ENCODE data around the gene FAM110C. TPM values are rescaled to one million over a fixed set of nuclear protein-coding genes. Genes with fewer than 3 reads are reported as not detected.

FAM110C gene
- polyA plus RNA-seq, 1 of the 3 experiments (the other 2 are of a cell fraction): not detected

DNA sequence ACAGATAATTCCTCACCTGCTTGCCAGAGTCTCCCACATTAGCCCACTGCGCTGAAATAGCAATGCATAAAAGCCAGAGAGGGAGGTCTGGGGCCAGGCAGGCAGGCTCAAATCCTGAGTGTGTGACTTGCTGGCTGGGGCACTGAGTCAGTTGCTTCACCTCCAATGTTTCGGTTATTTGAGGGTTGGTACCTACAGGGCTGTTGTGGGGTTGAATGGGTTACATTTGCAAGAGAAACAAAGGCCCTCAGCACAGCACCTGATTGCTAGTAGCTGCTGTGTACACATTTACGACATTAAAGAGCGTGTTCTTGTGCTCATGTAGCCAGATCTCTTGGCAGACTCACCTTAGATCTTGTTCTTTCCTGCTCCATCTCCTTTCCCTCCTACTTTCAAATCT lies 34.1 kb upstream of the FAM110C start:
- no peak overlapping the region for H3K9ac ChIP-seq

DNA sequence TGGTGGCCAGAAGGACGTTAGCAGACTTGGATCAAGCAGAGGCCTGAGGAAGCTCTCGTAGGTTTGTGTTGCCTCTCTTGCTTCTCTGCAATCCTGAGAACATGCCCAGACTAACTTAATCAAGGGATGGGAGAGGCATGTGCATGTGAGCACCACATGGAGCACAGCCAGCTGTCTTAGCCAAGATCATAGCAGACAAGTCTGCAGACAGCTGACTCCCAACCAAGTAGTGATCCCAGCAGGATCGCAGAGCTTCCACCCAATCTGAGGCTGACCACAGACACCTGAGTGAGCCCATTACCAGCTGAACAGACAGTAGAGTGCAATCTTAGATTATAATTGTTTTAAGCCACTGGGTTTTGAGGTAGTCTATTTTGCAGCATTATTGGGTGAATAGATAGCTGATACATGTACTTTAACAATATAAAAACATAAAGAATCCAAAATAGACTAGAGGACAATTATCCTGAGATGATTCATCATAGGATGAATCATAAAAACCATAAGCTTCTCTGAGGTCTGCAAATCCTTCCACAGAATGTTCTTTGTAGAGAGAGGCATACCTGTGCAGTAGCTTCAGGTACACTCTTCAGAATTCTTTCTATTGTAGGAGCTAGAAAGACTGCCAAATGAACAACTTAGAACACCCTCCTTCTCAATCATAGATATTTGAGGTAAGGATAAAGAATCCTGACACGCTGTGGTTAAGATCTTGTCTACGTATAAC lies 25.2 kb upstream of the FAM110C start:
- CTCF ChIA-PET: interaction anchor here (0.6 to 1.4 kb wide), 3 partner anchors 30 to 560 kb away, joined by 3 read pairs; no protein-coding TSS in a partner anchor
- no peak overlapping the region for H3K4me3 ChIP-seq (ENCODE audit: low read depth in 2 of 2, low read length in 1 of 2)
- no peak overlapping the region for H3K9ac ChIP-seq
- H3K9me2 ChIP-seq: no peaks in the 10 kb centered on the region
- POLR2A ChIA-PET: no interaction called here
- no peaks in the 10 kb centered on the region for H4K20me1 ChIP-seq (ENCODE audit: insufficient read depth)
- H3K36me3 ChIP-seq (replicated peaks in 1 of 2; ENCODE audit: control insufficient read depth in 1 of 2, insufficient read depth in 2 of 2, low read length in 1 of 2): no peaks in the 10 kb centered on the region
- H3K9me3 ChIP-seq: no peaks in the 10 kb centered on the region
- no peak overlapping the region for H3K4me2 ChIP-seq
- no peak overlapping the region for H3K27ac ChIP-seq (ENCODE audit: low read depth in 2 of 2, low read length in 1 of 2)
- H3K27me3 ChIP-seq (ENCODE audit: insufficient read depth): no peaks in the 10 kb centered on the region
- no peaks in the 10 kb centered on the region for H3K79me2 ChIP-seq (ENCODE audit: insufficient read depth)
- H2AFZ ChIP-seq (ENCODE audit: low read depth): no peak overlapping the region
- WGBS (ENCODE audit: low lambda C conversion rate): 14% methylated on average over 5 of the region's 5 CpGs
- no peaks in the 10 kb centered on the region for H3F3A ChIP-seq (replicated peaks; ENCODE audit: insufficient read depth)
- H3K4me1 ChIP-seq (ENCODE audit: control insufficient read depth in 1 of 2, insufficient read depth in 2 of 2, low read depth in 1 of 2, low read length in 1 of 2): no peaks in the 10 kb centered on the region
- no peak for DNase-seq
- TF ChIP-seq FOXM1 (IDR thresholded peaks at IDR 0.05; ENCODE audit: low read depth): no peak
- no peak for TF ChIP-seq YY1 (IDR thresholded peaks at IDR 0.05; ENCODE audit: low read depth)
- TF ChIP-seq FOXJ3 (CRISPR knock-in tag; IDR thresholded peaks at IDR 0.05): no peak
- TF ChIP-seq MXI1 (IDR thresholded peaks at IDR 0.05; ENCODE audit: low read depth, low read length): no peak
- TF ChIP-seq RFX5 (IDR thresholded peaks at IDR 0.05; ENCODE audit: low read length): no peak
- no peak for TF ChIP-seq TAF1 (IDR thresholded peaks at IDR 0.05; ENCODE audit: borderline replicate concordance, low read depth, low read length)
- no peak for TF ChIP-seq TCF12 (IDR thresholded peaks at IDR 0.05)
- TF ChIP-seq, protein P1, sequence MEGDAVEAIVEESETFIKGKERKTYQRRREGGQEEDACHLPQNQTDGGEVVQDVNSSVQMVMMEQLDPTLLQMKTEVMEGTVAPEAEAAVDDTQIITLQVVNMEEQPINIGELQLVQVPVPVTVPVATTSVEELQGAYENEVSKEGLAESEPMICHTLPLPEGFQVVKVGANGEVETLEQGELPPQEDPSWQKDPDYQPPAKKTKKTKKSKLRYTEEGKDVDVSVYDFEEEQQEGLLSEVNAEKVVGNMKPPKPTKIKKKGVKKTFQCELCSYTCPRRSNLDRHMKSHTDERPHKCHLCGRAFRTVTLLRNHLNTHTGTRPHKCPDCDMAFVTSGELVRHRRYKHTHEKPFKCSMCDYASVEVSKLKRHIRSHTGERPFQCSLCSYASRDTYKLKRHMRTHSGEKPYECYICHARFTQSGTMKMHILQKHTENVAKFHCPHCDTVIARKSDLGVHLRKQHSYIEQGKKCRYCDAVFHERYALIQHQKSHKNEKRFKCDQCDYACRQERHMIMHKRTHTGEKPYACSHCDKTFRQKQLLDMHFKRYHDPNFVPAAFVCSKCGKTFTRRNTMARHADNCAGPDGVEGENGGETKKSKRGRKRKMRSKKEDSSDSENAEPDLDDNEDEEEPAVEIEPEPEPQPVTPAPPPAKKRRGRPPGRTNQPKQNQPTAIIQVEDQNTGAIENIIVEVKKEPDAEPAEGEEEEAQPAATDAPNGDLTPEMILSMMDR (IDR thresholded peaks at IDR 0.05): no peak
- TF ChIP-seq, protein P2, sequence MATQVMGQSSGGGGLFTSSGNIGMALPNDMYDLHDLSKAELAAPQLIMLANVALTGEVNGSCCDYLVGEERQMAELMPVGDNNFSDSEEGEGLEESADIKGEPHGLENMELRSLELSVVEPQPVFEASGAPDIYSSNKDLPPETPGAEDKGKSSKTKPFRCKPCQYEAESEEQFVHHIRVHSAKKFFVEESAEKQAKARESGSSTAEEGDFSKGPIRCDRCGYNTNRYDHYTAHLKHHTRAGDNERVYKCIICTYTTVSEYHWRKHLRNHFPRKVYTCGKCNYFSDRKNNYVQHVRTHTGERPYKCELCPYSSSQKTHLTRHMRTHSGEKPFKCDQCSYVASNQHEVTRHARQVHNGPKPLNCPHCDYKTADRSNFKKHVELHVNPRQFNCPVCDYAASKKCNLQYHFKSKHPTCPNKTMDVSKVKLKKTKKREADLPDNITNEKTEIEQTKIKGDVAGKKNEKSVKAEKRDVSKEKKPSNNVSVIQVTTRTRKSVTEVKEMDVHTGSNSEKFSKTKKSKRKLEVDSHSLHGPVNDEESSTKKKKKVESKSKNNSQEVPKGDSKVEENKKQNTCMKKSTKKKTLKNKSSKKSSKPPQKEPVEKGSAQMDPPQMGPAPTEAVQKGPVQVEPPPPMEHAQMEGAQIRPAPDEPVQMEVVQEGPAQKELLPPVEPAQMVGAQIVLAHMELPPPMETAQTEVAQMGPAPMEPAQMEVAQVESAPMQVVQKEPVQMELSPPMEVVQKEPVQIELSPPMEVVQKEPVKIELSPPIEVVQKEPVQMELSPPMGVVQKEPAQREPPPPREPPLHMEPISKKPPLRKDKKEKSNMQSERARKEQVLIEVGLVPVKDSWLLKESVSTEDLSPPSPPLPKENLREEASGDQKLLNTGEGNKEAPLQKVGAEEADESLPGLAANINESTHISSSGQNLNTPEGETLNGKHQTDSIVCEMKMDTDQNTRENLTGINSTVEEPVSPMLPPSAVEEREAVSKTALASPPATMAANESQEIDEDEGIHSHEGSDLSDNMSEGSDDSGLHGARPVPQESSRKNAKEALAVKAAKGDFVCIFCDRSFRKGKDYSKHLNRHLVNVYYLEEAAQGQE (IDR thresholded peaks at IDR 0.05; ENCODE audit: low read depth, low read length): no peak

More for the DNA sequence above, 34.1 kb upstream of the FAM110C start:
- CTCF ChIA-PET: interaction anchor here (0.6 kb wide), 1 partner anchor 61 kb away, joined by 3 read pairs; no protein-coding TSS in a partner anchor
- Histone ChIP-seq H3K27ac (ENCODE audit: low read depth in 2 of 2, low read length in 1 of 2) (no peak overlapping the region), H3K4me1 (ENCODE audit: control insufficient read depth in 1 of 2, insufficient read depth in 2 of 2, low read depth in 1 of 2, low read length in 1 of 2) (no peaks in the 10 kb centered on the region), H3K36me3 (replicated peaks in 1 of 2; ENCODE audit: control insufficient read depth in 1 of 2, insufficient read depth in 2 of 2, low read length in 1 of 2) (no peaks in the 10 kb centered on the region), H3K79me2 (ENCODE audit: insufficient read depth) (no peaks in the 10 kb centered on the region), H3K27me3 (ENCODE audit: insufficient read depth) (no peaks in the 10 kb centered on the region), H3K9me3 (peaks cover 4% of the 10 kb centered on the region; the same call in 1 of the 2 replicates), H3K4me2 (no peak overlapping the region), H3K4me3 (ENCODE audit: low read depth in 2 of 2, low read length in 1 of 2) (no peak overlapping the region), H3K9me2 (no peaks in the 10 kb centered on the region), H2AFZ (ENCODE audit: low read depth) (no peak overlapping the region), H3F3A (replicated peaks; ENCODE audit: insufficient read depth) (no peaks in the 10 kb centered on the region), H4K20me1 (ENCODE audit: insufficient read depth) (no peaks in the 10 kb centered on the region)
- WGBS (ENCODE audit: low lambda C conversion rate): 5% methylated on average over 4 of the region's 4 CpGs
- POLR2A ChIA-PET: no interaction called here
- no peak for DNase-seq
- TF ChIP-seq, protein P3, sequence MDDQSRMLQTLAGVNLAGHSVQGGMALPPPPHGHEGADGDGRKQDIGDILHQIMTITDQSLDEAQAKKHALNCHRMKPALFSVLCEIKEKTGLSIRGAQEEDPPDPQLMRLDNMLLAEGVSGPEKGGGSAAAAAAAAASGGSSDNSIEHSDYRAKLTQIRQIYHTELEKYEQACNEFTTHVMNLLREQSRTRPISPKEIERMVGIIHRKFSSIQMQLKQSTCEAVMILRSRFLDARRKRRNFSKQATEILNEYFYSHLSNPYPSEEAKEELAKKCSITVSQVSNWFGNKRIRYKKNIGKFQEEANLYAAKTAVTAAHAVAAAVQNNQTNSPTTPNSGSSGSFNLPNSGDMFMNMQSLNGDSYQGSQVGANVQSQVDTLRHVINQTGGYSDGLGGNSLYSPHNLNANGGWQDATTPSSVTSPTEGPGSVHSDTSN (IDR thresholded peaks at IDR 0.05): no peak
- no peak for TF ChIP-seq FOSL2 (IDR thresholded peaks at IDR 0.05; ENCODE audit: borderline replicate concordance, low read depth)
- no peak for TF ChIP-seq RAD21 (IDR thresholded peaks at IDR 0.05; ENCODE audit: low read length)
- TF ChIP-seq FOXM1 (IDR thresholded peaks at IDR 0.05; ENCODE audit: low read depth): no peak
- no peak for TF ChIP-seq GATA2 (CRISPR knock-in tag; IDR thresholded peaks at IDR 0.05)
- TF ChIP-seq NFIC (IDR thresholded peaks at IDR 0.05; ENCODE audit: borderline replicate concordance): no peak
- no peak for TF ChIP-seq POLR2AphosphoS5 (IDR thresholded peaks at IDR 0.05; ENCODE audit: low read depth, low read length)
- TF ChIP-seq NRF1 (IDR thresholded peaks at IDR 0.05; ENCODE audit: low read depth, low read length): no peak
- TF ChIP-seq CHD2 (IDR thresholded peaks at IDR 0.05; ENCODE audit: low read length, partially characterized antibody): no peak
- TF ChIP-seq YY1 (IDR thresholded peaks at IDR 0.05; ENCODE audit: low read depth): no peak
- TF ChIP-seq, protein P4, sequence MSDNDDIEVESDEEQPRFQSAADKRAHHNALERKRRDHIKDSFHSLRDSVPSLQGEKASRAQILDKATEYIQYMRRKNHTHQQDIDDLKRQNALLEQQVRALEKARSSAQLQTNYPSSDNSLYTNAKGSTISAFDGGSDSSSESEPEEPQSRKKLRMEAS (IDR thresholded peaks at IDR 0.05; ENCODE audit: low read depth): no peak
- no peak for TF ChIP-seq MEF2A (IDR thresholded peaks at IDR 0.05; ENCODE audit: borderline replicate concordance, low read depth)
- TF ChIP-seq, protein P1 (IDR thresholded peaks at IDR 0.05): no peak

All from SK-N-SH (cell line).